ENCODE results near the gene FRMD4A. TPM values are rescaled to one million over a fixed set of nuclear protein-coding genes. Genes with fewer than 3 reads are reported as not detected.

The FRMD4A gene
- total RNA-seq, 1 experiment from 2014 or later: 0.23 TPM

DNA sequence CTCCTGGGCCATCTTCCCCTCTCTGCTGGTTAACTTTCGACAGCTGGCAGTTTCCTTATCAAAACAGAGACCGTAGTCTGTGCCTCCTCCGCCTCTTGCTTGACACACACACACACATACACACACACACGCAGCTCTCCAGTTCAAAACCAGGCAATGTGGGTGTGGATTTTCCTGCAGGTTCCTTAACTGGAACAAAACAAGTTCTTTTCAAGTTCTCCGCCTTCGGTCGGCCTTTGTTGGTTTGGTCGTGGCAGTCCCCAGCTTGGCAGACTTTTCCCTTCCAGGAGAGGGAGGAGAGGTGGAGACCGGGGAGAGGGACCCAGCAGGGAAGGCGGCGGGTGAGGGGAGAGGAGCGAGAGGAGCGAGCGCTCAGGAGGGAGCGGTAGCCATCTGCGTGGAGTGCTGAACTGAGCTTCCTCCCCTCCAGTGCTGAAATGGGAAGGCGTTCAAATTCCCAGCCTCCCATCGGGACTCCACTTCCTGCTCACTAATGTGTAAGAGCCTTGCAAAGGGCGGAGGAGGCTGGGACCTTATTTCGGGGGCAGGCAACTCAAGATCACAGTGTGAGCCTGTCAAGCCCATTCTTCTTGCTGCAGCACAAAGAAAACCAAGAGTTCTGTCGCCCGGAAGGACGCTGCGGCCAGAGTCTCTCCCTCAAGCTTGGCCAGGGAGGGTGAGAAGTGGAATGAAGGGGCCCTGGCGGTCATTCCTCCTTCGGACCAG is 623.4 kb downstream of the FRMD4A start:
- ChIA-PET POLR2A (interaction anchor here (0.7 kb wide), 1 partner anchor 14 kb away, joined by 3 read pairs; no protein-coding TSS in a partner anchor), CTCF (interaction anchor here (0.7 kb wide), 1 partner anchor 19 kb away, joined by 3 read pairs; no protein-coding TSS in a partner anchor)
- H3K4me1 Mint-ChIP-seq (ENCODE audit: insufficient read depth, unreplicated experiment): peaks cover 5% of the 10 kb centered on the region
- intact Hi-C loops (cut with micrococcal nuclease): no loop called here
- no TSS peak for BruUV-seq (replicated peaks)
- no peak overlapping the region for H3K4me3 Mint-ChIP-seq (ENCODE audit: unreplicated experiment)
- no peak for DNase-seq (ENCODE audit: unreplicated experiment)
- no peaks in the 10 kb centered on the region for H3K27me3 Mint-ChIP-seq (ENCODE audit: insufficient read depth, unreplicated experiment)
- H3K36me3 Mint-ChIP-seq (ENCODE audit: insufficient read depth, unreplicated experiment): no peaks in the 10 kb centered on the region
- TF ChIP-seq, protein P1, sequence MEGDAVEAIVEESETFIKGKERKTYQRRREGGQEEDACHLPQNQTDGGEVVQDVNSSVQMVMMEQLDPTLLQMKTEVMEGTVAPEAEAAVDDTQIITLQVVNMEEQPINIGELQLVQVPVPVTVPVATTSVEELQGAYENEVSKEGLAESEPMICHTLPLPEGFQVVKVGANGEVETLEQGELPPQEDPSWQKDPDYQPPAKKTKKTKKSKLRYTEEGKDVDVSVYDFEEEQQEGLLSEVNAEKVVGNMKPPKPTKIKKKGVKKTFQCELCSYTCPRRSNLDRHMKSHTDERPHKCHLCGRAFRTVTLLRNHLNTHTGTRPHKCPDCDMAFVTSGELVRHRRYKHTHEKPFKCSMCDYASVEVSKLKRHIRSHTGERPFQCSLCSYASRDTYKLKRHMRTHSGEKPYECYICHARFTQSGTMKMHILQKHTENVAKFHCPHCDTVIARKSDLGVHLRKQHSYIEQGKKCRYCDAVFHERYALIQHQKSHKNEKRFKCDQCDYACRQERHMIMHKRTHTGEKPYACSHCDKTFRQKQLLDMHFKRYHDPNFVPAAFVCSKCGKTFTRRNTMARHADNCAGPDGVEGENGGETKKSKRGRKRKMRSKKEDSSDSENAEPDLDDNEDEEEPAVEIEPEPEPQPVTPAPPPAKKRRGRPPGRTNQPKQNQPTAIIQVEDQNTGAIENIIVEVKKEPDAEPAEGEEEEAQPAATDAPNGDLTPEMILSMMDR (IDR thresholded peaks at IDR 0.05; ENCODE audit: unreplicated experiment): no peak
- H3K9me3 Mint-ChIP-seq (ENCODE audit: unreplicated experiment): no peaks in the 10 kb centered on the region
- no peak overlapping the region for H3K27ac Mint-ChIP-seq (ENCODE audit: low read depth, unreplicated experiment)

DNA sequence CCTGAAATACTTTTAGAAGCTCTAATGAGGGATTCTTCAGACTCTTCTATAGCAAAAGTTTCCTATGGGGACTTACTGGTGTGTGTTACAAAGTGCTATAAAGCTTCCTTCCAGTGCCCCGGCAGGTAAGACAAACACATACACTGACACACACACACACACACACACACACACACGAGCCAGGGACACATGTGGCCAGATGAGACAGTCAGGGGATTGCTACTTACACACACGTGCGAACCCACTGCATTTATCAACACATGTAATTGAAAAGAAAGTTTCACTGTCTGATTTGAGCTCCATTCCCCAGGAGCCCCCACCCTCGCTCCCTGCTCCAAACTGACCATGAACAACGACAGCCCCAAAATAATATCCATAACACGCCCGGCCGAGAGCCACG is 624.1 kb downstream of the FRMD4A start:
- Mint-ChIP-seq H3K4me1 (ENCODE audit: insufficient read depth, unreplicated experiment) (peaks cover 5% of the 10 kb centered on the region), H3K27ac (ENCODE audit: low read depth, unreplicated experiment) (no peak overlapping the region), H3K27me3 (ENCODE audit: insufficient read depth, unreplicated experiment) (no peaks in the 10 kb centered on the region), H3K36me3 (ENCODE audit: insufficient read depth, unreplicated experiment) (peaks cover under 1% of the 10 kb centered on the region), H3K4me3 (ENCODE audit: unreplicated experiment) (no peak overlapping the region), H3K9me3 (ENCODE audit: unreplicated experiment) (no peaks in the 10 kb centered on the region)
- POLR2A ChIA-PET: interaction anchor here (0.7 kb wide), 1 partner anchor 13 kb away, joined by 3 read pairs; no protein-coding TSS in a partner anchor
- TF ChIP-seq, protein P1 (IDR thresholded peaks at IDR 0.05; ENCODE audit: unreplicated experiment): no peak
- BruUV-seq (replicated peaks): no TSS peak
- intact Hi-C loops (cut with micrococcal nuclease): no loop called here
- no peak for DNase-seq (ENCODE audit: unreplicated experiment)
- CTCF ChIA-PET: interaction anchor here (0.7 kb wide), 1 partner anchor 20 kb away, joined by 3 read pairs; no protein-coding TSS in a partner anchor

DNA sequence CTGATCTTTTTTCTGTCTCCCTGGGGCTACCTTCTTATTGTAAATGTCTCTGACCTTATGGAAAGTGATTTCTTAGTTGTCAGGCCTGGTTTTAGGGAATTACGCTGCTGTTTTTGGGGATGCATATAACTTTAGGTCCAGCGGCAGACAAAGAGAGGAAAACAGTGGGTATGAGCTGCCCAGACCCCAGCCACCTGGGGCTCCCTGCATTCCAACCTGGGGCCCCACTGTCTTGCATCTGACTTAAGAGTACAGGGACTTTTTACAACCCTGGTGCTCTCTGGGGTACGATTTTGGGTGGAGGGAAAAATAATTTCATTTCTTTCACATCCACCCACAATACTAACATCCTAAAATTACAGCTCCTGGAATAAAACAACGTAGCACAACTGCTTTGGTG is 624.5 kb downstream of the FRMD4A start:
- intact Hi-C loops (cut with micrococcal nuclease): no loop called here
- TF ChIP-seq, protein P1 (IDR thresholded peaks at IDR 0.05; ENCODE audit: unreplicated experiment): no peak
- H3K9me3 Mint-ChIP-seq (ENCODE audit: unreplicated experiment): no peaks in the 10 kb centered on the region
- DNase-seq (ENCODE audit: unreplicated experiment): no peak
- H3K36me3 Mint-ChIP-seq (ENCODE audit: insufficient read depth, unreplicated experiment): peaks cover 4% of the 10 kb centered on the region
- BruUV-seq (replicated peaks): no TSS peak
- H3K4me3 Mint-ChIP-seq (ENCODE audit: unreplicated experiment): no peak overlapping the region
- peaks cover 5% of the 10 kb centered on the region for H3K4me1 Mint-ChIP-seq (ENCODE audit: insufficient read depth, unreplicated experiment)
- CTCF ChIA-PET: no interaction called here
- POLR2A ChIA-PET: no interaction called here
- H3K27ac Mint-ChIP-seq (ENCODE audit: low read depth, unreplicated experiment): no peak overlapping the region
- no peaks in the 10 kb centered on the region for H3K27me3 Mint-ChIP-seq (ENCODE audit: insufficient read depth, unreplicated experiment)

DNA sequence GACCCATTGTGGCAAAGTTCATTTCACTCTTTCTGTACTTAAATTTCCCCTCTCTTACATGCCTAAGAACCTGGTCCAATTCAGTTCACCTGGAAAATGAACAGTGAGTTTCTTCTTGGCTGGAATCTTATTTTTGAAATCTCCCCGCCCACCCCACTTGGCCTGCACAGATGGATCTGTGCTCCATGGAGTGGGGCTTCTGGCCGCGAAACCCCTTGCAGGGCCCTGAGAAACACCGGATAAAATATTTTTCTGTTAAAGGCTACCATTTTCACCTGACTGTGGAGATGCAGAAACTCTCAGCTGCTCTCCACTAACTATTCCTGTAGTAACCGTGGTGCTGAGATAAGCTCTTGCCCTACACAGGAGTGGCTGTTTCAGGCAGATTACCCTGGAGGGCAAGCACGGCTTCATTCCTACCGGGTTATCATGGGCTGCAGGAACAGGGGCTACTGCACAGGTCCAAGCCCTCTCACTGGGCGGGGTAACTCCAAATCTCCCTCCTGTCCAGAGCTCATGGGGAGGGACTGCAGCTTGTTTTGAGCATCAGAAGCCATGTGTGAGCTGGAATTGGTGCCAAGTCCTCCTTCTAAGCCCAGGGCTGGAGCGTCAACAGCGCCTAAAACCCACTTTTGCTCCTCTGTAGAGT is 625.1 kb downstream of the FRMD4A start:
- H3K27me3 Mint-ChIP-seq (ENCODE audit: insufficient read depth, unreplicated experiment): no peaks in the 10 kb centered on the region
- DNase-seq (ENCODE audit: unreplicated experiment): no peak
- CTCF ChIA-PET: no interaction called here

More for the DNA sequence above, 625.1 kb downstream of the FRMD4A start:
- intact Hi-C loops (cut with micrococcal nuclease): no loop called here
- Mint-ChIP-seq H3K4me1 (ENCODE audit: insufficient read depth, unreplicated experiment) (peaks cover 5% of the 10 kb centered on the region), H3K36me3 (ENCODE audit: insufficient read depth, unreplicated experiment) (peaks cover 4% of the 10 kb centered on the region), H3K4me3 (ENCODE audit: unreplicated experiment) (no peak overlapping the region), H3K9me3 (ENCODE audit: unreplicated experiment) (no peaks in the 10 kb centered on the region), H3K27ac (ENCODE audit: low read depth, unreplicated experiment) (no peak overlapping the region)
- POLR2A ChIA-PET: no interaction called here
- no TSS peak for BruUV-seq (replicated peaks)
- TF ChIP-seq, protein P1 (IDR thresholded peaks at IDR 0.05; ENCODE audit: unreplicated experiment): no peak

Data from MCF 10A (cell line).